GM11168 (cell line): ENCODE data around the gene NPLOC4.
"Not testable (repeated sequence)": the region's sequence is repeated elsewhere in the genome, so short reads cannot be mapped to it uniquely, and the experiment has no call there.

Source experiments
- in situ Hi-C: fragments of 300-500 bp; cut with MboI; formaldehyde crosslinking; loops from one replicate; pipeline ENCODE4 v1.12.0; 2022; ENCODE audit warnings: low sequenced_read_pairs; ENCODE audit not compliant: unreplicated experiment

The NPLOC4 gene

GRCh38 chr17:81538651-81539570 is 98.0 kb downstream of the NPLOC4 start:
- in situ Hi-C loops: no loop called here

GRCh38 chr17:81537856-81538555 is 98.9 kb downstream of the NPLOC4 start:
- in situ Hi-C loops: no loop called here

GRCh38 chr17:81537343-81537855 is 99.5 kb downstream of the NPLOC4 start:
- in situ Hi-C loops: no loop called here

GRCh38 chr17:81536299-81537290 is 100.3 kb downstream of the NPLOC4 start:
- in situ Hi-C loops: no loop called here

- in situ Hi-C loops: no loop called here
These were observed 101.2 kb downstream of the NPLOC4 start for GRCh38 chr17:81535480-81536298.

- in situ Hi-C loops: no loop called here
These were observed 101.9 kb downstream of the NPLOC4 start for GRCh38 chr17:81535007-81535328.

GRCh38 chr17:81534157-81535006 is 102.5 kb downstream of the NPLOC4 start:
- in situ Hi-C loops: no loop called here

GRCh38 chr17:81533339-81534141 is 103.4 kb downstream of the NPLOC4 start:
- in situ Hi-C loops: no loop called here

GRCh38 chr17:81532490-81533287 is 104.2 kb downstream of the NPLOC4 start:
- in situ Hi-C loops: no loop called here

- in situ Hi-C loops: not testable (repeated sequence)
These were observed 104.9 kb downstream of the NPLOC4 start for GRCh38 chr17:81531998-81532404.

GRCh38 chr17:81531013-81531412 is 105.9 kb downstream of the NPLOC4 start:
- in situ Hi-C loops: not testable (repeated sequence)

- in situ Hi-C loops: no loop called here
These were observed 107.5 kb downstream of the NPLOC4 start for GRCh38 chr17:81529437-81529803.

GRCh38 chr17:81528651-81529436 is 108.1 kb downstream of the NPLOC4 start:
- in situ Hi-C loops: no loop called here

GRCh38 chr17:81528384-81528650 is 108.6 kb downstream of the NPLOC4 start:
- in situ Hi-C loops: no loop called here

- in situ Hi-C loops: no loop called here
These were observed 109.1 kb downstream of the NPLOC4 start, which contains the start of gene FSCN2 for GRCh38 chr17:81527591-81528383. TSS of gene FSCN2 (plus strand) at chr17:81528377. CDS start at chr17:81528532, 155 bp downstream.
